Germinal center (tissue), 1 donor: ENCODE measurements around the gene NCOA7.

Experiments
- DNase-seq: peaks from one replicate; pipeline ENCODE4 v3.0.0; 2012; ENCODE audit warnings: mixed read lengths, low spot score

The NCOA7 gene

DNA sequence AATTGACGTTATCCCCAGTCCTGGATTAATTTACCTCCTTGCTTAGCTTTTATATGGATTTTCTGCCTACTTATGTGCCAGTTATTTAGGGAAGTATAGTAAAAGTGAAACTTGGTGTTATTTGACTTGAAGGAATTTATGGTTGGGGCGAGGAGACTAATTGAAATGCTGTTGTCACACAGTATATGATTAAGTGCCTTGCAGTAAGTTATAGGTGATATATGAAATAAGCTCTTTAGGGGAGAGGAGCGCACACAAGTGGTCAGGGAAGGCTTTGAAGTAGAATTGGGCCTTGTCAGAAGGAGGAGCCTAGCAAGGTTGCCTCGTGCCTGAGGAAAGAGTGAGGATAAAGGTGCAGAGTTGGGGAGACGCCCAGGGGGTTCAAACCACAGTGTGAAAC, 20.5 kb downstream of the NCOA7 start:
- peak; percentile 29 for DNase-seq

DNA sequence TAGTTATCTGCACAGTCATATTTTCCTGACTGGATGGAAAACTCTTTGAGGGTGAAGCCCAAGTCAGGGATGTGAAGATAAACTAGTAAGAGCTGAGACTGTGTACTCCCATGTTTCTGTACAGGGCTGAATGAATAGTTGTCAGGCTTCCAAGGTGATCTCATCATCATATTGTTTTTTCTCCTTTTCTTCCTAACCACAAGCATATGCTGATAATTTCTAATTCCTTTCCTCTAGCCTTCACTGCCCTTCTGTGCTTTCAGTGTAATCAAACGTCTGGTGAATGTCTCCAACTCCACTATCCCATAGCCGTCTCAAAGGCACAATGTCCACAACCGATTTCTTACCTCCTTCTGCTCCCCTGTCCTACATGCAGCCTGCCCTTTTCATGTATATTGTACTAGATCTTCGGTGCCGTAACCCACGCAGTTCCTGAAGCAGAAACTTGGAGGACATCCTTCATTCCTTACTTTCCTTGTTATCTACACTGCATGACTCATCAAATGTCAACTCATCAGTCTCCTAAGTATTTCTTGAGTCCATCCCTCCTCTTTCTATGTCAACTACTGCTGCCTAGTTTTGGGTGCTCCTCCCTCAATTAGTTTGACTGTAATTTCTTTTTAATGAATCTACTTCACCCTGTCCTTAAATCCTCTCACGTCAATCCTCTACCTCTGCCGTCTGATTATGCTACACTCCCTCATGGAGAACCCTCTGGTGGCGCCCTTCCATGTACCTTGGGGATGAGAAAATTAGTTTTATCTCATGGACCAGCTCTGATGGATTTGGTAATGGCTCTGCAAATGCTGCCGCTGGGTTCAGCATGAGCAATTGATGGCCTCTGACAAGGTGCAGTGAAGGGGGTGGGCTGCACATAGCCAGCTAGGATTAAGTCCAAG, 21.9 kb downstream of the NCOA7 start:
- DNase-seq: no peak

DNA sequence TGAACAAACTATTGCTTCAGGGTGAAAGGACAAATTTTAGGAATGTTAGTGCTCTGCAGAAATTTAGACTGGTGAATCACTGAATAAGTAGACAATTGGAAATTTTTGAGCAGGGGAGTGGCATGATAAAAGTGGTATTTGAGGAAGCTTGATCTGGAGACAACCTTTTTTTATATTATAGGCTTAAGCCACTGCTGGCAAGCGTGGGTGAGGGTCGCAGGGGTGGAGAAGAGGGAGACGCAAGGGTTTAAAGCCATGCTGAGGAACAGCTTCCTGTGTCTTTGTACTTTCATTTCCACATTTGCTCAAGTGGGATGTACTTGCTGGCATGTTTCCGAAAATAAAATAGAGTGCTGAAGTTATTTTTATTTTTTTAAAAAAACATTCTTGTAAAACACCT, 23.7 kb downstream of the NCOA7 start:
- DNase-seq: peak; percentile 25

DNA sequence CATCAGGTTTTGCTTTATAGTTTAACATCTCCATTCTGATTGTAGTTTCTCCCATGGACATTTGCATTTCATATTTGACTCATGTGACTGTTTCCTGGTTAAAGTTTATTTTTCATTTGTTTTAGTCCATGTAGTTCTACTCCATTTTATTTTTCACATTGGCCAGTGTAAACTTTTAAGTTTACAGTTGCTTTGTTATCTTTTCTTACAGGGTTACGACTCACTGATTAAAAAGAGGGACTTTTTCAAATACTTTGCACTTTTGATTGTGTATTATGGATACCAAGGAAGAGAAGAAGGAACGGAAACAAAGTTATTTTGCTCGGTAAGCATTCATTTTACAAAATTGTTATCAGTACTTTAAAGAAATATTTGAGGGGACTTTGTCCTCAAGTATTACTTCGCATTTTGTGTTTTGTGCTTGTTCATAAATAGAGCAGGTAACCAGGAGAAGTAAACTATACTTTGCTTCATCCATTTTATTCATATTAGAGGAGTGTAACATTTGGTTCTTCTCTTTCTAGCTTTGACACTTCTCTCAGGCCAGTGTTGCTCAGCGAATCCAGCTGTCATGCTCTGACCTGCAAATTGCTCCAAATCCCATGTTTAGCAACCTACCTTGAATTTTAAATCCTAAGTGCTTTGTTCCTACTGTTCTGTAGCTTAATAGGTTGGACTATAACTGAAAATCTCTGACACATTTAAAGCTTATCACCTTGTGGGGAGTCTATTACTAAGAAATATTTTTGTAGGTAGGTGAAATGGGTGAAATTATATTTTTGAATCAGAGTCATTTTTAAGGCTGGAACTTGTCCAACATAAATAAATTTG, 24.5 kb downstream of the NCOA7 start:
- DNase-seq: no peak

DNA sequence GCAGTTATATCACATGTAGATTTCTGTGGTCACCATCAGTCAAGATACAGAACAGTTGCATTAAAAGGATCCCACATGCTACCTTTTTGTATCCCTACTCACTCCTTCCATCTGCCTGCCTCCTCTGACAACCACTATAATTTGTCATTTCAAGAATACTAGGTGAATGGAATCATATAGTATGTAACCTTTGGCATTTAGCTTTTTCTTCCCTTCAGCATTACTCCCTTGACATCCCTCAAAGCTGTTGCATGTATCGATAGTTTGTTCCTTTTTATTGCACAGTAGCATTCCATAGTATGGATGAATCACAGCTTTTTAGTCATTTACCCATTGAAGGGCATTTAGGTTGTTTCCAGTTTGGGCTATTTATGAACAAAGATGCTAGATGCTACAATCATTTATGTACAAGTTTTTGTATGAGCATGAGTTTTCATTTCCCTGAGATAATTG, 26.1 kb downstream of the NCOA7 start:
- DNase-seq: no peak

DNA sequence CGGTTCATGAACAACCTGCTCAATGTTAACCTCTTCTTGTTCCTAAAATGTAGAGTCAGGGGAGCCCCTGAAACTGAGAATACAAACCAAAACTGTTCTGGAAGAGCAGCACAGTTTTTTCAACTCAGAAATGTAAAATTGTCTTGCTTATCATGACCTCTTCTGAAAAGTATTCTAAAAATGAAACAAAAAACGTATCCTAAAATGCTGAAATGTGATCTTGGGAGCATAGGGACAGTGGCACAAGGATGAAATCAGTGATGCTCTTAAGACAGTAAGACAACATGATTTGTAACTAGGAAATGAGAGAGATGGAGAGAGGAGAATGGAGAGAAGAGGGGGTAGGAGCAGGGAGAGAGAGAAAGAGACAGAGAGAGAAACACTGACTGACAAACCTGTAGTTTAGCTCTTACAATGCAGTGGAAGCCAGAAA, 27.5 kb downstream of the NCOA7 start:
- no peak for DNase-seq

DNA sequence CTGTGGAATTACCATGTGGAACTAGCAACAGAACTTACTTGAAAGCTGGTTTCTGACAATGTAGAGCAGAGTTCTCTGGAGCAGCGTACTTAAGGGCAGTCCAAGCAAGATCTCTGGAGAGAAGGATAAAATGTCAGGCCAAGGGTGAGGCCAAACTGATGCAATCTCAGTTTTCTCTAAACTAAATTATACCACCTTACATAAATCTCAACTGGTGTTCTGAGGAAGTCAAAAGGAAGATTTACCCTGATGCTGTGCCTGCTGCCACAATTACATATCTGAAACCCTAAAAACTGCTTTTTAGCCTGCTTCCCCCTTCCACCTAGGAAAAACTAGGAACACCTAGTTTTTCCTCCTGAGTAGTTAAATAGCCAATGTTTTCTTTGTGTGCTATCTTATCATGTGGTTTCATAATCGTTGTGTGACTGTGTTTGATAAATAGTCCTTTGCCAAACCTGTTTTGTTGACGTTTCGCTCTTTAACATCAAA, 28.1 kb downstream of the NCOA7 start:
- DNase-seq: no peak

DNA sequence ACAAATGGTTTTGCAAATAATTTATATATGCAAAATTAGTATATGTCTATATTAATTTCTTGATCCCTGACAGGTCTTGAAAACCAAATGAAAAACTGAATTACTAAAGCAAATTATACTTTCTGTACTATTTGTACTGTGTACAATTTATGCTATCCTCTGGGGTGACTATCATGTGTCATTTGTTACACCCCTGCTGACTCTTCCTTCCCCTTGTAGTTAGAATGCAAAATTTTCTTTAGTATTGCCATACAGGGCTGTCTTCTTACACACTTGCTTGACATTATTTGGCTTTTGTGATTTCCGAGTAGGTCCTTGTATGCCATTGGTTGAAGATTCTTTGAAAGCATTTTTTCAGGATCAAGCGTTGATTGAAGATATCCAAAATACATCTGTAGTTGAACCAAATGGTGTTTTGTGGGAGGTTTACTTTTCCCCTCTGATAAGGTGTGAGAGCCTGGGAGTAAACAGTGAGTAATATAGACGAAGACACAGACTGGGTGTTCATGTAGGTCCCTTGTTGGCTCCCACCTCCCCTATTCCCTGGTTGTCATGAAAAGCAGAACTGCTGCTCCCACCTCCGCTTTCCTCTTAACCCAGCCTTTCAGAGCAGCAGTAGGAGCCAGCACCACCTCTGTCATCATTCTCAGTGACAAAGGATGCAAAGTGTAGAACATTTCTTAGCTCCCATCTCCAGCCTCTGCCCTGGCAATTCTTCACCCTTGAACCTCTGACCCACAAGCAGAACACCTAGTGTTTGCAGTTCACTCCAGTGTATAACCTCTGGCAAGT, 29.0 kb downstream of the NCOA7 start:
- DNase-seq: no peak

DNA sequence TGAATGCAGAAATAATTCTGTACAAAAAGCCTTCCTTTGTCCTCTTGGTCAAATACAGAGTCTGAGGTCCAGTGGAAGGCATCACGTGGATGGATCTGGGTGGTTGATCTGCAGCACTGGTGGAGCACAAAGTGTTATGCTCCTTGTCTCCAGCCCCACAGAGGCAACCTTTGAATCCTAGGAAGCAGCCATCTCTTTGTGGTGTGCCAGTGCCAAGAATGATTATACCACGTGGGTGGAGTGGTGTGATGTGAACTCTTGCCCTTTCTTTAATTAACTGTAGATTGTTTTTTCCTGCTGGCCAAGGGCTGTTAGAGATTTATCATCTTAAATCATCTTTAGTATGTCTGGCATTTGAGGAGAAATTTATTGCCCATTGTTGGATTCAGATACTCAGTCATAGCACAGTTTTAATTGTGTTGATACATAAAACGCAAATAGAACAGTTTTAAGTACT, 31.1 kb downstream of the NCOA7 start:
- DNase-seq: no peak

DNA sequence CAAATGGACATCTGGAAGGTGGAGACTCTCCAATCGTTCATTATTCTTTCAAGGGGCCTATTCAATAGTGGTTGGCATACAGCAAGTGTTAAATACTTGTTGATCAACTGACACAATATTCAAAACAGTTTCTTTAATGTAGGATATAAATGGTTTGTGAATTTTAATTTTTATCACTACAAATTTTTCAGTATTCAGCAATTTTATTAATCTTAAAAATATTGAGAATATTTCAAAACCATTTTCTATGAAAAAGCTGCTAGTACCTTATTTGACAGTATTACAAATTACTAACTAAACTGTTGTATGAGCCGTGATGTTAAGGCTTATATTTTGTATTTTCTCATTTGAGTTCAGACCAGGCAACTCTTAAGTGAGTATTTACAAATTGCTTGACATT, 32.4 kb downstream of the NCOA7 start:
- no peak for DNase-seq

DNA sequence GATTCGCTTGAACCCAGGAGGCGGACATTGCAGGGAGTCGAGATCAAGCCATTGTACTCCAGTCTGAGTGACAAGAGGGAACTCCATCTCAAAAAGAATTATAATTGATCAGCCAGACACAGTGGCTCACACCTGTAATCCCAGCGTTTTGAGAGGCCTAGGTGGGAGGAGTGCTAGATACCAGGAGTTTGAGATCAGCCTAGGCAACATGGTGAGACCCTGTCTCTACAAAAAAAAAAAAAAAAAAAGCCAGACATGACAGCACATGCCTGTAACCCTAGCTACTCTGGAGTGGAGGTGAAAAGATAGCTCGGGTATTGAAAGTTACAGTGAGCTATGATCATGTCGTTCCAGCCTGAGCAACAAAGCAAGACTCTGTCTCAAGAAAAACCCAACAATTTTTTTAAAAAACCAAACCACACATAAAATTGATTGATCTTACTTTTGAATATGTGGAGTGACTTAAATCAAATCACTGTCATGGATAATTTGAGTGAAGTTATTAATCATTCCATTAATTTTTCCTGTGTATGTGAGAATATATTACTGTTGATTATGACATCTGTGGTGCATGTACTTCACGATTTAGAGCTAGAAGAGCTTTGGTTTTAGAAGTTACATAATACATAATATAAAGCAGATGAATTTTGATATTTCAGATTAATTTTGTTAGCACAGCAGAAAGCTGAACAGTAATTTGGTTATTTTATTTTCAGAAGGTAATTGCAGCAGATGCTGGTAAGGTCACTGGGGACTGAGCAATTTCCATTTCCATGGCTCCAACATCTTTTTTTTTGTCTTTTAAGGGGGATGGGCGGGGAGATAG, 34.4 kb downstream of the NCOA7 start:
- DNase-seq: no peak

DNA sequence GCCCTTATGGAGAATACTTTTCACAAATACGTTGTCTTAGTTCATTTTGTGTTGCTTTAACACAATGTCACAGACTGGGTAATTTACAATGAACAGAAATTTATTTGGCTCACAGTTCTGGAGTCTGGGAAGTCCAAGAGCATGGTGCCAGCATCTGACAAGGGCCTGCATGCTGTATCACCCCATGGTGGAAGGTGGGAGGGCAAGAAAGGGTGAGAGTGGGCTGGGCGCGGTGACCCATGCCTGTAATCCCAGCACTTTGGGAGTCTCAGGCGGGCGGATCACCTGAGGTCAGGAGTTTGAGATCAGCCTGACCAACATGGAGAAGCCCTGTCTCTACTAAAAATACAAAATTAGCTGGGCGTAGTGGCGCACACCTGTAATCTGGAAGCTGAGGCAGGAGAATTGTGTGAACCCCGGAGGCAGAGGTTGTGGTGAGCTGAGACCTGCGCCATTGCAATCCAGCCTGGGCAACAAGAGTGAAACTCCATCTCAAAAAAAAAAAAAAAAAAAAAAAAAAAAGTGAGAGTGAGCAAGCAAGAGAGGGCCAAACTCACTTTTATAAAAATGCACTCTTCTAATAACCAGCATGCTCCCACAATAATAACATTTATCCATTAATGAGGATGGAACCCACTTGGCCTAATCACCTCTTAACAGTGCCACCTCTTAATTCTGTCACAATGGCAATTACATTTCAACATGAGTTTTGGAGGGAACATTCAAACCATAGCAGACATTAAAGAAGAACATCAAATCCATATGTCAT, 36.1 kb downstream of the NCOA7 start:
- DNase-seq: no peak

DNA sequence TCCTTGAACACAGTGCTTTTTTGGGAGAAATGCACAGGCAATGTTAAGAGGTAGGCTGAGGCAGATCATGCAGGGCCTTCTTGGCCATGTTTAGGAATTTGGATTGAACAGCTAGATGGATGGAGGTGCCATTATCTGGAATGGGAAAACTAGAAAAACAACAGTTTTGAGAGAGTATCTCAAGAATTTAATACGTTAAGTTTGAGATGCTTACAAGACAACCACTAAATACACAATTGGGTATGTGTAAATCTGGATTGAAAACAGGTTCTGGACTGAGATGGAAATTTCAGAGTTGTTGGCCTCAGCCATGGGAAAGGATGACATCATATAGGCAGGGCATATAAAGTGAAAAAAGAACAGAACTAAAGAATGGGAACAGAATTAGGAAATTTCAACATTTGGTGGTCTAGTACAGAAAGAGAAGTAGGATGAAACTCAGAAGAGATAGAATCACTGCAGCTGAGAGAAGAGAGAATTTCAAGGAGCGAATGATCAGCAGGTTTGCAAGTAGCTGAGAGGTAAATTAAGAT, 37.1 kb downstream of the NCOA7 start:
- no peak for DNase-seq

DNA sequence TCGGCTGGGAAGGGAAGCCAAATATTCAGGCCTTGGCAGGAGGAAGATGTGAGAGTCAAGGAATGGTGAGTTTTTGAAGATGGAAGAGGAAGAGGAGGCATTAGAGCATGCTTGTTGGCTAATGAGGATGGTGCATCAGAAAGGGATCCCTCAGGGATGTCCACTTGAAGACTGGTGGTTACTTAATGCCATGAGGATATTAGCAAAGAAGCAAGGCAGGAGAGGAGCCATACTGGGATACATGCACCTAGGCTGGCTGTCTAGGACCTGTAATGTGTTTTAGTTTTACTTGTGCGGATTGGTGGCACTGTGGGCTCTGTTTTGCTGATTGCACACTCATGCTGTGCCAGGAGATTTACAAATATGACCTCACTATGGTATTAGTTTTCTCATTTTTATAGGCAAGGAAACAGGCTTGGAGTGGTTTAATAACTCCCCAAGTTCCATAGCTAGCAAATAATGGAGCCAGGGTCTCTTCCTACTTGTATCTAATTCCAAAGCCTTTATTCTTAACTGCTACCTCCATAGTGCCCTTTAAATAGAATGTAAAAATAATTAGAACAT, 37.8 kb downstream of the NCOA7 start:
- no peak for DNase-seq

DNA sequence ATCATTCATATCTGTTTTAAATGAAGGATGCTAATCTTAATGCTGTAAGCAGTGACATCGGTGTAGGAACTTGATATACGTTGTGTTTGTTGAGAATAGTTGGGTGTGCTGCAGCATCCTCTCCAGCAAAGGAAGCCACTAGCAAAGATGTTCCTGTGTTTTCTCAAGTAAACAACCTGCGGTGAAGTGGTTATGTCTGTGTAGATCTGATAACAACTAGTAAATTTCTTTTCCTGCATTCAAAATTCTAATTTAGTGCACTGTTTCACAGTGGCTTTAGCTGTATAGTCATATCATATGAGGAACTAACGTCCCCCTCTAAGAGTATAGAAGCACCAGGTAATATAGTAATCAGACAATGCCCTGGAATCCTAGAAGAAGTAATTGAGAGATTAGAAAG, 38.7 kb downstream of the NCOA7 start:
- no peak for DNase-seq

DNA sequence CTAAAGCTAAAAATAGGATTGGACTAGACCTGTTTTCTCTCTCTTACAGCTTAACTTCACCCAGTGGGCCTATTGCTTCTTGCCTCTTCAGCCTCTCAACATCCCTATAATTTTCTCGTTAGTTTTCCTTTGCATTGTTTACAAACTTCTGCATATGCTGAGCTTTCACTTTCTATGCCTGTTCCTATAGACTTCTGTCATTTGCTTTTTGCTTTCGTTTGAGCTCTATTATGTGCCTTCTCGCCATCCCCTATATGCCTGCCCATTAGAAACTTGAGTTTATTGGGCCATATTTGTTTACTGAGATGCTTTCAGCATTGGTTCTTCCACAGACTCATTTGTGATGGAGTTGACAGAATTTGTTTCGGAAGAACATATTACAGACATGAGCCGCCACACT, 40.9 kb downstream of the NCOA7 start:
- no peak for DNase-seq

DNA sequence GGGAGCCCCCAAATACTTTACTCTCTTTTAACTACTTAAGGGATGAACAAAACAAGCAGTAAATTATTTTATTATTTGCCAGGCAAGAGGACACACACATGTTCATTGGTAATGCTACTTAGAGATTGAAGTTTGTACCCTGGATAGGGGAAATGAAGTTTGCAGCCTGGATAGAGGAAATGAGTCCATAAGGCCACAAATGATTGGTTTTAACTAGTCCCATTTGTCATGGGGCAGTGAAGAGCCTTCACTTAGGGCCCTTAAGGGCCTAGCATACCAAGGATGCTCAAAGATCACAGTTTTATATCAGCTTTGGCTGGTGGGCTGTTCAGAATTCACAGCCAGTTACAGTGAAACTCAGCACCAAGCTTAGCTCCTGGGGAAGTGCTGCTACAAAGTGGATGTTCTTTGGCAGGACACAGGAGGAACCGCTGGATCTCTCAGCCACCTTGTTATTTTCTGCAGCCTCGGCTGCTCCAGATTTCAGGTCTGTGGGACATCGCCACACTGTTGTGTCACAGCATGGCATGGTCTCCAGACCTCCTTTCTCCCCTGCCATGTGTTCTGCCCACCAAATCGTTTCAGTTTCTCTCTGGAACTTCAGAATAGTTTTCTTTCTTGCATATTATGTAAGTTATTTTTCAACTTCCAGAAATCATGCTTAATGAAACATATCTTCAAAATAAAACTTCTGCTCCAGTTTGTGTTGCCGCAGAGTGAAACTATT, 41.8 kb downstream of the NCOA7 start:
- DNase-seq: no peak

DNA sequence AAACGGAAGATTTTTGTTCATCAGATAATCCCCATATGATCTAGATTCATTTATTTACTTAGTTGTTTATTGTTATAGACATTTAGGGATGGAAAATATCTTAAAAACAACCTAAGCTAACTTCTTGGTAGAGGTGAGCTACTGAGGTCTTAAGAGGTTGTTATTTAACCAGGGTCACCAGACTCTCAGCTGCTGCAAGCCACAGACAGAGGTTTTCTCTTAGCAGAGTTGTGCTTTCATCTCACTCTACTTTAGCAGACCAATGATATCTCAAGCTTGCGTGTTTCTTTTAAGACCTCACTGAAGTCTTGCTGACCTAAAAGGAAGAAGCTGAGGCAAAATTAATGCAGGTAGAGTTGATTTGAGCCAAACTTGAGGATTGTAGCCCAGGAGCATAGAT, 43.6 kb downstream of the NCOA7 start:
- DNase-seq: no peak

DNA sequence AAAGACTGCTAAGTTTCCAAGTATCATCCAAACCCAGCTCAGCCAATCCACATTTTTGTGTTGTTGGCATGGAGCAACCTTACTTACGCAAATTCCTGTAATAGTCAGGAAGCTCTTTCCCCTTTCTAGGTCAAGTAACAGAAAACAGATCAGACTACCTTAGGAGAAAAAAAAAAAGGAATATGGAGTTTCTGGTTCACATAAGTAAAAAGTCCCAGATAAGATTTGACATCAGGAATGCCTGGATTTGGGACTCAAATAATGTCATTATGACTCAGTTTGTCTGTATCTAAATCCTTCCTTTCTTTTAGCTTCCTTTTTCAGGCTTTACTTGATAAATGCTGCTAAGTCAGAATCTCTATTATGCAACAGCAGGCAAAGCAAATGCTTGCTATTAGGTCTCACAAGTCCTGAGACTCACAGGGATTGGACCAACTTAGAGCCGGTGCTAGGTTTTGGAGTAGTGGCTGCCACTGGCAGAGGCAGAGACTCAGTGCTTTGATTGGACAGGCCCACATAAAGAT, 44.5 kb downstream of the NCOA7 start:
- DNase-seq: no peak
